Fibroblast of gingiva (primary cell): ENCODE measurements around the gene ASCL5.
"Not testable (repeated sequence)": the region's sequence is repeated elsewhere in the genome, so short reads cannot be mapped to it uniquely, and the experiment has no call there.

Source experiments
- DNase-seq: peaks from one replicate; pipeline ENCODE4 v3.0.0-alpha.2; 2011; ENCODE audit warnings: low read depth

Gene ASCL5, protein sequence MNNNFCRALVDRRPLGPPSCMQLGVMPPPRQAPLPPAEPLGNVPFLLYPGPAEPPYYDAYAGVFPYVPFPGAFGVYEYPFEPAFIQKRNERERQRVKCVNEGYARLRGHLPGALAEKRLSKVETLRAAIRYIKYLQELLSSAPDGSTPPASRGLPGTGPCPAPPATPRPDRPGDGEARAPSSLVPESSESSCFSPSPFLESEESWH

GRCh38 chr1:201126832-201127754 is at the start of gene ASCL5:
Gene ASCL5 (minus strand): TSS chr1:201127184. CDS start chr1:201115372, 11,812 bp downstream.
- DNase-seq, result no peak

DNA sequence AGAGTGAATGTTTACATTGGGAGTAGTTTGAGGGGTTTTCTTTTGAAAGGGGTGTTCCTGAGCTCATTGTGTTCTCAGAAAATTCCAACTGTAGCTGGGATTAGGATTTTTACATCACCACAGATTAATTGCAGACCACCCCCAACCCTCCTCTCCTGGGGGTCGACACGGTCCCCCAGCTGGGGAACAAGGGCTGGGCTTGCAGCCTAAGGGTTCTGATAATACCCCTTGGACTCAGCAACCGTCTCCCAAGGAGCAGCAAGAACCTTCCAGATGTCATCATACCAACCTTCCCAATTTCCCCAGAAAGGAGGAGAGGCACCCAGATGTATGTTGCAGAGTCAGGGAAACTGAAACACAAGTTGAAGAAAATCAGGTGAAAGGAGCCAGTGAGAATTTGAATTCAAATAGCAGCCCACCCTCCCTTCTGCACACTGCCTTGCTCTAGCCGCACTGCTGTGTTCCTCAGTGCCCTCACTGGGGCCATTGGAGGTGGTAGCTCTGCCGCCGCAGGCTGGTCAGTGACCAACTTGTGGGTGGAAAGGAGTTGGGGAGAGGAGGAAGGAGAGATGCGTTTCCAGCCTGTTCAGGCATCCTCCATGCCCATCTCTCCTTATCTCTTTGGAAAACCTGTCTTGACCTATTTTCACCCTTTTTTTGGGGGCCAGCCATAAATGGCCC is 49.0 kb upstream of the ASCL5 start:
- no peak for DNase-seq

DNA sequence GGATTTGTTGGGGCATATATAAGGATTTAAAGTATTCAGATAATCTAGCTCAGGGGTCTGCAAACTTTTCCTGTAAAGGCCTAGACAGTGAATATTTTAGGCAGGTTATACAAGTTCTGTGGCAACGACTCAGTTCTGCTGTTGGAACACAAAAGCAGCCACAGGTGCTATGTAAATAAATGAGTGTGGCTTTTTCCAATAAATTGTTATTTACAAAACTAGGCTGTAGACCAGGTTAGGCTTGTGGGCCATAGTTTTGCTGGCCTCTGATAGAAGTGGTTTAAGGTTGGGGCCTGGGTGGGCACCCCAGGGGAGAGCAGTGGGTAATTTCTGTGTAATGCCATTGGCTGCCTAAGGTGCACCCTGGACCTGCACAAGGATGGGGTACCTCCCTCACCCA is 46.8 kb upstream of the ASCL5 start:
- no peak for DNase-seq

GRCh38 chr1:201172999-201173610 is 46.1 kb upstream of the ASCL5 start:
- DNase-seq, result no peak

GRCh38 chr1:201172326-201172725 is 45.3 kb upstream of the ASCL5 start:
- DNase-seq, result no peak

DNA sequence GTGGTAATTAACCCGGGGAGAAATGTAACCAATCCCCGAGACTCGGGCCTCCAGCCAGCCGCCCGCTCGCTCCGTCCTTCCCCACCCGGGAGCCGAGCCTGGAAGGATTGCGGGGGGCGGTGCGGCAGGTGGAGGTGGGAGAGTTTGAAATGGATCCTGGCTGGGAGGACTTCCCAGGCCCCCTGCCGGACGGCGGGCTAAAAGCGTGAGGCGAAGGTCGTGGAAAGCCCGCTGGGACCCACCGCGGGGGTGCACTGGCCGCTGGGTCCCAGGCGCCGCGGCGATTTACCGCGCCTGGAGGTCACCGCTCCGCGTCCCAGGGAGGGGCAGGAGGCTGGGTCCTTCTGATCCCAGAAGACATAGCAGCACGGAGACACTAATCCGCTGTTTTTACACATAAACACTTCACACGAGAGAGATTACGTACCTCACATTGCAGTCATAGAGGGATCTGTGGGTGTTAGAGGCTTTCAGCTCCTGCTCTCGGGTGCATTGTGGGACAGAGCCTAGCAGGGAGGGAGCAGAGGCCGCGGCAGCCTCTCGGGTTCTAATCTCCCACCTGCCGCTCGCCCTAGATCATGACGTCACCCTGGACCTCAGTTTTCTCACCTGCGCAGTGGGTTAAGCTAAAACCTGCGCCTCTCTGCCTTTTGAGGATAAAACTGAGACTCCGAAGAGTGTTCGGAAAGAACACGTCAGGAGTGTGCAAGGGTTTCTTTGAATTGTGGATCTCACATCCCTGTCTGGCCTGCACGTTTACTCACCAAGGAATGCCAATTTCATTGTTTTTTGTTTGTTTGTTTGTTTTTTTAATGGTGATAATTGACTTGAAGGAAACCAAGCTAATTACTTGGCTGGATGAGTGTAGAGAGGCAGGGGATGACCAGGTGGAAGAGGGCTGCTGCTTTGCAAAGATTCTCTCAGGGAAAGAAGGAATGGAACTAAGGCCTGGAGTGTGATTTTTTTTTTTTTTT is 44.4 kb upstream of the ASCL5 start:
- DNase-seq, result no peak

- DNase-seq, result peak; percentile 97
Observed at GRCh38 chr1:201170533-201171062, 43.6 kb upstream of the ASCL5 start.

DNA sequence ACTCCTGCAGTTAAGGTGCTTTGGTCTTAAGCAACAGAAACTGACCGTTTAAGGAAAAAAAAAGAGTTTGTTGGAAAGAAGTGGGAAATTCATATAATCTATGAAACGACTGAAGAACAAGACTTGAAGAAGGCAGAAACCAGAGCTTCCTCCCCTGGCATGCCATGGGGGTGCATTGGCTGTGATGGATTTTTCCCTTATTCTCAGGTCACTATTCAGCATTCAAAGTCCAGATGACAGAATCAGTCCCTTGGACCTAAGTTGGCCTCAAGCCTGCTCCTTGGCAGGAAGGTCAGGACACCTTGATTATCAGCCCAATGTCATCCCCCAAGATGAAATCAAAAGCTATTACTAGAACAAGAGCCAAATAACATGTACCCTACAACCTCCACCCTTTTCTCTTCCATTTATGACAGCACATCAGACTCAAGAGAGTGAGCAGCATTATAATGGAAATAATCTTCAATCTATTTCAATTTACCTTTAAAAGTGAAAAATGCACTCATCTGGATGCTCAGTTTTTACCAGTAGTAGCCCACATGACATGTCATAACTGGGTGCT is 43.1 kb upstream of the ASCL5 start:
- no peak for DNase-seq

DNA sequence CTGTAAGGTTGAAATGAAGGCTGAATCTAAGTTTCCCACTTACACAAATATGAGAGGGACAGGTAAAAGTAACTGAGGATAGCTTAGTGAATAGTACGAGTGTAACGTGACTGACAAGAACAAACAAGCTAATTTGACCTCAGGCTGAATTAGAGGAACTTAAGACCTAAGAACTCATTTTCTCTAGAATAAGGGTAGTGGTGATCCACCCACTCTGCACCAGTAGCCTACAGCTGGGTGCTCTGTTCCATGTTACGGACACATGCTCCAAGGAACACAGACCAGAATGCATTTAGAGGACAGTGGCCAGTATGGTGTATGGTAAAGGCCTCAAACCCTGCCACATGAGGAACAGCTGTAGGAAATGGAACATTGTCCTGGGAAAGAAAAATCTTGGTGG is 42.2 kb upstream of the ASCL5 start:
- DNase-seq, result no peak

DNA sequence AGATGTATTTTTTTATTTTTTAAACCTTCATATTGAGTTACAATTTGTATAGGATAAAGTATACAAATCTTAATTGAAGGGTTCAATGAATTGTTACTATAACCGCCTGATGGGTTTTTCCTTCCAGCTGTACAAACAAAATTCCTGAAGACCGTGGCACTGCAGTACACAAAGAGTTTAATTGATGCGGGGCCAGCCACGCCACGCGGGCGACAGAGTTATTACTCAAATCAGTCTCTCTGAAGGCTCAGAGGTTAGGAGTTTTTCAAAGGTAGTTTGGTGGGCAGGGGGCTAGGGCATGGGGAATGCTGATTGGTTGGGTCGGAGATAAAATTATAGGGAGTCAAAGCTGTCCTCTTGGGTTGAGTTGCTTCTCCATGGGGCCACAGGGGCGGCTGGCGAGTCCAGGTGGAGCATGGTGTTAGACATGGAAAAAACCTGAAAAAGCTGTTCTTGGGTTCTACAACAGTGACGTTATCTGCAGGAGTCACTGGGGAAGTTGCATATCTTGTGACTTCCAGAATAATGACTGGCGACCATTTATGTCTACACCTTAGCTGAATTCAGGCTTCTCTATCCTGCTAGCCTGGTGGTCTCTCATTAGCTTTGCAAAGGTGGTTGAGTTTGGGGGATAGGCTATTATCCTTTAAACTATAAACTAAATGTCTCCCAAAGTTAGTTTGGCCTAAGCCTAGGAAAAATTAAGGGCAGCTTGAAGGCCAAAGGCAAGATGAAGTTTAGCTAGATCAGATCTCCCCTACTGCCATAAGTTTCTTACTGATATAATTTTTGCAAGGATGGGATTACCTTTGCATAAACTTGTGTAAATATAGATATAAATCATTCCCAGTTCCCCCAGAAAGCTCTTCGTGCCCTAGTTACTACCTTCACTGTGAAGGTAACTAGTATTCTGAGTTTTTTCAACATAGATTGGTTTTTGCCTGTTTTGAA is 40.3 kb upstream of the ASCL5 start:
- no peak for DNase-seq

GRCh38 chr1:201164645-201165044 is 37.7 kb upstream of the ASCL5 start:
- no peak for DNase-seq

DNA sequence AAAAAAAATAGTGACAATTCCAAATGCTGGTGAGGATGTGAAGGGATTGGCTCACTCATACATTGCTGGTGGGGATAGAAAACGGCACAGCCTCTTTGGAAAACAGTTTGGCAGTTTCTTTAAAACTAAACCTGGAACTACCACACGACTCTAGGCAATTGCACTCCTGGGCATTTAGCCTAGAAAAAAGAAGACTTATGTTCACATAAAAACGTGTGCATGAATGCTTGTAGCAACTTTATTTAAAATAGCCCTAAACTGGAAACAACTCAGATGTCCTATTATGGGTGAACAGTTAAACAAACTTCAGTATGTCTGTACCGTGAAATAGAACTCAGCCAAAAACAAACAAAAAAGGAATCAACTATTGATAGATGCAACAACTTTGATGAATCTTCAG is 36.7 kb upstream of the ASCL5 start:
- DNase-seq, result no peak

DNA sequence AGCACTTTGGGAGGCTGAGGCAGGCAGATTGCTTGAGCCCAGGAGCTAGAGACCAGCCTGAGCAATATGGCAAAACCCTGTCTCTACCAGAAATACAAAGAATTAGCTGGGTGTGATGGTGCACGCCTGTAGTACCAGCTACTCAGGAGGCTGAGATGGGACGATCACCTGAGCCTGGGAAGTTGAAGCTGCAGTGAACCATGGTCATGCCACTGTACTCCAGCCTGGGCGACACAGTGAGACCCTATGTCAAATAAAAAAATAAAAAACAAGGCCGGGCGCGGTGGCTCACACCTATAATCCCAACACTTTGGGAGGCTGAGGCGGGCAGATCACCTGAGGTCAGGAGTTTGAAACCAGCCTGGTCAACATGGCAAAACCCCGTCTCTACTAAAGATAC is 36.1 kb upstream of the ASCL5 start:
- not testable (repeated sequence) for DNase-seq

- no peak for DNase-seq
Observed at GRCh38 chr1:201157949-201158348, 31.0 kb upstream of the ASCL5 start.

GRCh38 chr1:201156819-201157218 is 29.8 kb upstream of the ASCL5 start:
- no peak for DNase-seq

GRCh38 chr1:201156346-201156745 is 29.4 kb upstream of the ASCL5 start:
- DNase-seq, result no peak

GRCh38 chr1:201155354-201155753 is 28.4 kb upstream of the ASCL5 start:
- no peak for DNase-seq

GRCh38 chr1:201154389-201155165 is 27.6 kb upstream of the ASCL5 start, which contains the start of gene TMEM9:
Gene TMEM9 (minus strand): TSS chr1:201154474. CDS start chr1:201153923, 551 bp downstream.
- DNase-seq, result peak; percentile 91
